ENCODE measurements around the gene TMEM170A. TPM values are rescaled to one million over a fixed set of nuclear protein-coding genes. Genes with fewer than 3 reads are reported as not detected.
"Not testable (repeated sequence)": the region's sequence is repeated elsewhere in the genome, so short reads cannot be mapped to it uniquely, and the experiment has no call there.

The TMEM170A gene
- total RNA-seq, 2 experiments from 2014 or later, result 25.7 to 29.4 TPM

DNA sequence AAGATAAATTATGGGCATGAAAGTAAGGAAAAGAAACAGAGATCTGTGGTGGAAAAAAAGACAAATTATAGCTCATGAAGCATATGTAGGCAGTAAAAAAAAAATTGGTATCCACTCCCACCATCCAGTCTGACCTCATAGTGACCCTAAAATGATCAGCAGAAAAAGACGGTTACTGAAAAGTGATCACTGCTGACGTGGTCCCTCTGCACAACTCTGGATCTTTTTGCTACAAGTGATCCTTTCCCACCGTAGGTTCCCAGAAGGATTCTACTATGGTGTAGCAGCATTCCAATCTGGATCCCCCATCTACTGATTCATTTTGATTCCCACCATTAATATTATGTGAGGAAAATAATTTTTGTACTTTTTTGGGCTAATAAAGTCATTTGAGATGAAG lies 41.6 kb upstream of the TMEM170A start:
- no peaks in the 10 kb centered on the region for H3K79me2 ChIP-seq (ENCODE audit: insufficient read depth, low read depth, low read length)
- no peak for TF ChIP-seq EZH2phosphoT487 (IDR thresholded peaks at IDR 0.05; ENCODE audit: borderline replicate concordance, low read depth, low read length)
- TF ChIP-seq, protein P1, sequence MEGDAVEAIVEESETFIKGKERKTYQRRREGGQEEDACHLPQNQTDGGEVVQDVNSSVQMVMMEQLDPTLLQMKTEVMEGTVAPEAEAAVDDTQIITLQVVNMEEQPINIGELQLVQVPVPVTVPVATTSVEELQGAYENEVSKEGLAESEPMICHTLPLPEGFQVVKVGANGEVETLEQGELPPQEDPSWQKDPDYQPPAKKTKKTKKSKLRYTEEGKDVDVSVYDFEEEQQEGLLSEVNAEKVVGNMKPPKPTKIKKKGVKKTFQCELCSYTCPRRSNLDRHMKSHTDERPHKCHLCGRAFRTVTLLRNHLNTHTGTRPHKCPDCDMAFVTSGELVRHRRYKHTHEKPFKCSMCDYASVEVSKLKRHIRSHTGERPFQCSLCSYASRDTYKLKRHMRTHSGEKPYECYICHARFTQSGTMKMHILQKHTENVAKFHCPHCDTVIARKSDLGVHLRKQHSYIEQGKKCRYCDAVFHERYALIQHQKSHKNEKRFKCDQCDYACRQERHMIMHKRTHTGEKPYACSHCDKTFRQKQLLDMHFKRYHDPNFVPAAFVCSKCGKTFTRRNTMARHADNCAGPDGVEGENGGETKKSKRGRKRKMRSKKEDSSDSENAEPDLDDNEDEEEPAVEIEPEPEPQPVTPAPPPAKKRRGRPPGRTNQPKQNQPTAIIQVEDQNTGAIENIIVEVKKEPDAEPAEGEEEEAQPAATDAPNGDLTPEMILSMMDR (conservative IDR thresholded peaks at IDR 0.05; ENCODE audit: low read length), result no peak
- BruUV-seq (replicated peaks), result no TSS peak
- H3K4me3 ChIP-seq (ENCODE audit: low read depth, low read length, poor library complexity, severe bottlenecking), result no peak overlapping the region
- no peaks in the 10 kb centered on the region for H3K9me2 ChIP-seq (ENCODE audit: insufficient read depth, low read length)
- no peaks in the 10 kb centered on the region for H4K20me1 ChIP-seq (ENCODE audit: insufficient read depth, low read length)
- no peak overlapping the region for H3K27ac ChIP-seq (ENCODE audit: low read depth, low read length, poor library complexity, severe bottlenecking)
- ChIA-PET CTCF (ENCODE audit: unreplicated experiment) (no interaction called here), POLR2A (interaction anchor here (0.5 to 0.7 kb wide), 4 partner anchors 11 to 88 kb away, joined by 3 to 5 read pairs (median 3); no protein-coding TSS in a partner anchor)
- DNase-seq (ENCODE audit: low spot score), result no peak
- H3K9me3 ChIP-seq (ENCODE audit: low read length), result no peaks in the 10 kb centered on the region
- no peaks in the 10 kb centered on the region for H3K4me1 ChIP-seq (ENCODE audit: insufficient read depth, low read length, poor library complexity, severe bottlenecking)
- H2AFZ ChIP-seq (ENCODE audit: low read length), result no peak overlapping the region
- no peaks in the 10 kb centered on the region for H3K36me3 ChIP-seq (ENCODE audit: insufficient read depth, low read length)
- intact Hi-C loops (cut with micrococcal nuclease; ENCODE audit: unreplicated experiment), result no loop called here
- H3K4me2 ChIP-seq (ENCODE audit: low read length), result no peak overlapping the region

DNA sequence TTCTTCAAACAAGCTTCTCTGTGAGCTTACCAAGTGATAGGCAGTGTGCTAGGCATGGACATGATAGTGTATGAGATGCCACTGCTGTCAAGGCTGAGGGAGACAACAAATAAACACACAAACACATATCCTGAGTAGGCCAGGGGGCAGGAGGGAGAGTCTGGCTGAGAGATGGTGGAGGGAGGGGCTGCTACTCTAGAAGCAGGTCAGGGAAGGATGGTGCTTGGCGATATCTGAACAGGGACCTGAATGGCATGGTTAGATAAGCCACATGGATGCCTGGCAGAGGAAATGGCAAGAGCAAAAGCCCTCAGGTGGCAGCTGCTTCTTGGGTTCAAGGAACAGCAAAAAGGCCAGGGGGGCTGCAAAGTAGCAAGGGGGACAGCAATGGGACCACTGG lies 39.3 kb upstream of the TMEM170A start:
- no peaks in the 10 kb centered on the region for H3K4me1 ChIP-seq (ENCODE audit: insufficient read depth, low read length, poor library complexity, severe bottlenecking)
- no peak overlapping the region for H3K4me2 ChIP-seq (ENCODE audit: low read length)
- intact Hi-C loops (cut with micrococcal nuclease; ENCODE audit: unreplicated experiment), result no loop called here
- H2AFZ ChIP-seq (ENCODE audit: low read length), result no peak overlapping the region
- no peak overlapping the region for H3K4me3 ChIP-seq (ENCODE audit: low read depth, low read length, poor library complexity, severe bottlenecking)
- CTCF ChIA-PET (ENCODE audit: unreplicated experiment), result no interaction called here
- no peak overlapping the region for H3K27ac ChIP-seq (ENCODE audit: low read depth, low read length, poor library complexity, severe bottlenecking)
- DNase-seq (ENCODE audit: low spot score), result no peak
- H4K20me1 ChIP-seq (ENCODE audit: insufficient read depth, low read length), result no peaks in the 10 kb centered on the region
- POLR2A ChIA-PET, result interaction anchor here (0.7 to 1.5 kb wide), 2 partner anchors 10 to 47 kb away, joined by 3 to 5 read pairs; no protein-coding TSS in a partner anchor
- H3K9me2 ChIP-seq (ENCODE audit: insufficient read depth, low read length), result no peaks in the 10 kb centered on the region
- no peaks in the 10 kb centered on the region for H3K36me3 ChIP-seq (ENCODE audit: insufficient read depth, low read length)
- no peak for TF ChIP-seq EZH2phosphoT487 (IDR thresholded peaks at IDR 0.05; ENCODE audit: borderline replicate concordance, low read depth, low read length)
- TF ChIP-seq, protein P1 (conservative IDR thresholded peaks at IDR 0.05; ENCODE audit: low read length), result no peak
- H3K79me2 ChIP-seq (ENCODE audit: insufficient read depth, low read depth, low read length), result no peaks in the 10 kb centered on the region
- H3K9me3 ChIP-seq (ENCODE audit: low read length), result no peaks in the 10 kb centered on the region
- no TSS peak for BruUV-seq (replicated peaks)

DNA sequence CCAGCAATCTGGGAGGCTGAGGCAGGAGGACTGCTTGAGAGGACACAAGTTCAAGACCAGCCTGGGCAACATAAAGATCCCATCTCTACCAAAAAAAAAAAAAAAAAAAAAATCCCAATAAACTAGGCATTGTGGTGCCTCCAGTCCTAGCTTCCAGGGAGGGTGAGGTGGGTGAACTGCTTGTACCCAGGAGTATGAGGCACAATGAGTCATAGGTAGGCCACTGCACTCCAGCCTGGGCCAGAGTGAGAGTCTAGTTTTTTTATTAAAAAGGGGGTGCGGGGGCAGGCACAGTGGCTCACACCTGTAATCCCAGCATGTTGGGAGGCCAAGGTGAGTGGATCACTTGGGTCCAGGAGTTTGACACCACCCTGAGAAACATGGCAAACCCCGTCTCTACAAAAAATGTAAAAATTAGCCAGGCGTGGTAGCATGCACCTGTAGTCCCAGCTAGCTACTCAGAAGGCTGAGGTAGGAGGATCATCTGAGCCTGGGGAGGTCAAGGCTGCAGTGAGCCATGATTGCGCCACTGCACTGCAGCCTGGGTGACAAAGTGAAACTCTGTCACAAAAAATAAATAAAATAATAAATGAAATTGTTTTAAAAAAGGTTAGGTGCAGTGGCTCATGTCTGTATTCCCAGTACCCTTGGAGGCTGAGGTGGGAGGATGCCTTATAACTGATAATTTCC lies 38.6 kb upstream of the TMEM170A start:
- Histone ChIP-seq H2AFZ (ENCODE audit: low read length) (no peak overlapping the region), H4K20me1 (ENCODE audit: insufficient read depth, low read length) (no peaks in the 10 kb centered on the region), H3K36me3 (ENCODE audit: insufficient read depth, low read length) (no peaks in the 10 kb centered on the region), H3K79me2 (ENCODE audit: insufficient read depth, low read depth, low read length) (no peaks in the 10 kb centered on the region), H3K27ac (ENCODE audit: low read depth, low read length, poor library complexity, severe bottlenecking) (no peak overlapping the region), H3K4me1 (ENCODE audit: insufficient read depth, low read length, poor library complexity, severe bottlenecking) (no peaks in the 10 kb centered on the region), H3K4me2 (ENCODE audit: low read length) (no peak overlapping the region), H3K4me3 (ENCODE audit: low read depth, low read length, poor library complexity, severe bottlenecking) (no peak overlapping the region), H3K9me3 (ENCODE audit: low read length) (no peaks in the 10 kb centered on the region), H3K9me2 (ENCODE audit: insufficient read depth, low read length) (no peaks in the 10 kb centered on the region)
- BruUV-seq (replicated peaks), result no TSS peak
- POLR2A ChIA-PET, result interaction anchor here (1.5 kb wide), 1 partner anchor 10 kb away, joined by 5 read pairs; no protein-coding TSS in a partner anchor
- DNase-seq (ENCODE audit: low spot score), result no peak
- intact Hi-C loops (cut with micrococcal nuclease; ENCODE audit: unreplicated experiment), result no loop called here
- TF ChIP-seq, protein P1 (conservative IDR thresholded peaks at IDR 0.05; ENCODE audit: low read length), result no peak
- no peak for TF ChIP-seq EZH2phosphoT487 (IDR thresholded peaks at IDR 0.05; ENCODE audit: borderline replicate concordance, low read depth, low read length)
- CTCF ChIA-PET (ENCODE audit: unreplicated experiment), result no interaction called here

DNA sequence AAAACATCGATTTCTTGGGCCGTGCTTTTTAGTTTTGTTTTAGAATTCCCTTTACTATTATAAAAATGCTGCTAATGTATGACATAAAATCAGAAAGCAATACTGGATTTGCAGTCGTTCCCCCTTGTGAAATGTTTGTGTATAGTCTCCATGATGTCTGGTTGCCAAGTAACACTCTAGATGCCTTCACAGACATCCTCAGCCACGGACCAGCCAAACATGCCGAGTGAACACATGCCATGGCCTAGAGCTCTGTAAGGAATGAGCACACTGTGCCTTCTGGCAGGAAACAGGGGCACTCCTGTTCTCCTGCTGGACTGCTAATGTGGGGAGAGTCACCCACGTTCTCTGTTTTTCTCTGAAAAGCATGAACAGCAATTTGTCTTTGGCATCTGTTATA lies 37.3 kb upstream of the TMEM170A start:
- H3K9me2 ChIP-seq (ENCODE audit: insufficient read depth, low read length); H3K9me3 ChIP-seq (ENCODE audit: low read length); H3K27ac ChIP-seq (ENCODE audit: low read depth, low read length, poor library complexity, severe bottlenecking); H3K36me3 ChIP-seq (ENCODE audit: insufficient read depth, low read length); CTCF ChIA-PET (ENCODE audit: unreplicated experiment); H4K20me1 ChIP-seq (ENCODE audit: insufficient read depth, low read length); H3K4me3 ChIP-seq (ENCODE audit: low read depth, low read length, poor library complexity, severe bottlenecking); POLR2A ChIA-PET; DNase-seq (ENCODE audit: low spot score); H3K79me2 ChIP-seq (ENCODE audit: insufficient read depth, low read depth, low read length); H3K4me2 ChIP-seq (ENCODE audit: low read length); H3K4me1 ChIP-seq (ENCODE audit: insufficient read depth, low read length, poor library complexity, severe bottlenecking); intact Hi-C loops (cut with micrococcal nuclease; ENCODE audit: unreplicated experiment); BruUV-seq (replicated peaks); H2AFZ ChIP-seq (ENCODE audit: low read length): not testable (repeated sequence)
